ENCODE results near the gene LMF1.

The LMF1 gene

DNA sequence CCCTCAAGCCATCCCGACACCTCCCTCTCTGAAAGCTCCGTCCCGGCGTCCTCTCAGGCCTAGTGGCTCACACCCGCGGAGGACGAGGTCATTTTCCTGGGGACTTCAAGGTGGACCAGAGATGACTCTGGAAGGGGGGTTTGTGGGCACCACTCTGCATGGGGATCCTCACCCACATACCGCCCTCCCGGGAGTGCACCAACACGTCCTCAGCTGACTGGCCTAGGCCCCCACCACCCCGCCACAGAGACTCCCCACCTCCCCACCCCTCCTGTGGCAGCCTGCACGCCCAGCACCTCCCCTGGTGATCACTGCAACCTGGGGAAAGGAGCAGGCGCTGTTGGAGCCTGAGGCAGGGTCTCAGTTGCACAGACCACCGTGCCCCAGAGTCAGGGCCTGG is 8.4 kb upstream of the LMF1 start:
- H3K4me1 ChIP-seq (ENCODE audit: control insufficient read depth, insufficient read depth, low read length), result no peaks in the 10 kb centered on the region
- H3K27ac ChIP-seq (ENCODE audit: low read depth, low read length), result no peak overlapping the region
- H3K9ac ChIP-seq (ENCODE audit: low read length), result no peak overlapping the region
- no peak overlapping the region for H3K4me3 ChIP-seq (ENCODE audit: low read length)
- H3K27me3 ChIP-seq (ENCODE audit: control insufficient read depth, insufficient read depth, low read length), result peaks cover 10% of the 10 kb centered on the region
- H3K36me3 ChIP-seq (ENCODE audit: control insufficient read depth, insufficient read depth, low read length), result no peaks in the 10 kb centered on the region

DNA sequence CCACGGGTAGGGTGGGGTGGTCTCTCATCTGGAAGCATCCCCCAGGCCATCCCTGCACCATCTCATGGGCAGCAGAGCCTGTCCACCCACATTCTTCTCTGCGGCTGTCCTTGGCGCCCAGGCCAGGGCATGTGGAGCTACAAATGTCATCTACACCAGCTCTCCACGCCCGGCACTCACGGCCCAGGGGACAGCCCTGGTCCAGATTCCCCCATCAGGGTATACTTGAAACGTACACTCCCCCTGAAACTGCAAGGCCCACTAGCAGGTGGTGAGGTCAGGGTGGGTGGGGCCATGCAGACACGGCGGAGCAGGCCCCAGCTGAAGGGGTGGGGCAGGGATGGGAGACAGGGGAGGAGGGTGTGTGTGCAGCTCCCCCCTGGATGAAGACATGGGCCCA is 7.6 kb upstream of the LMF1 start:
- Histone ChIP-seq H3K9ac (ENCODE audit: low read length) (no peak overlapping the region), H3K4me3 (ENCODE audit: low read length) (no peak overlapping the region), H3K4me1 (ENCODE audit: control insufficient read depth, insufficient read depth, low read length) (no peaks in the 10 kb centered on the region), H3K27me3 (ENCODE audit: control insufficient read depth, insufficient read depth, low read length) (peaks cover 10% of the 10 kb centered on the region), H3K27ac (ENCODE audit: low read depth, low read length) (no peak overlapping the region), H3K36me3 (ENCODE audit: control insufficient read depth, insufficient read depth, low read length) (no peaks in the 10 kb centered on the region)

DNA sequence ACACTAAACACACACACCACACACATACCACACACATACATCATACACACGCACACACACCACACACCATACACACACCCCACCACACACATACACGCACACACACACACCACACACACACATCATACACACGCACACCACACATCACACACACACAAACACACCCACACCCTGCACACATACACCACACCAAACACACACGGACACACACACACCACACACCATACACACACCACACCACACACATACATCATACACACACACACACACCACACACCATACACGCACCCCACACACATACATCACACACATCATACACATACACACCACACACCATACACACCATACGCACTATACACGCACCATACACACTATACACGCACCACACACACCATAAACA is 7.1 kb upstream of the LMF1 start:
- H3K9ac ChIP-seq (ENCODE audit: low read length), result no peak overlapping the region
- H3K27me3 ChIP-seq (ENCODE audit: control insufficient read depth, insufficient read depth, low read length), result peaks cover 8% of the 10 kb centered on the region
- H3K27ac ChIP-seq (ENCODE audit: low read depth, low read length), result no peak overlapping the region
- H3K4me3 ChIP-seq (ENCODE audit: low read length), result no peak overlapping the region
- no peaks in the 10 kb centered on the region for H3K4me1 ChIP-seq (ENCODE audit: control insufficient read depth, insufficient read depth, low read length)
- no peaks in the 10 kb centered on the region for H3K36me3 ChIP-seq (ENCODE audit: control insufficient read depth, insufficient read depth, low read length)

DNA sequence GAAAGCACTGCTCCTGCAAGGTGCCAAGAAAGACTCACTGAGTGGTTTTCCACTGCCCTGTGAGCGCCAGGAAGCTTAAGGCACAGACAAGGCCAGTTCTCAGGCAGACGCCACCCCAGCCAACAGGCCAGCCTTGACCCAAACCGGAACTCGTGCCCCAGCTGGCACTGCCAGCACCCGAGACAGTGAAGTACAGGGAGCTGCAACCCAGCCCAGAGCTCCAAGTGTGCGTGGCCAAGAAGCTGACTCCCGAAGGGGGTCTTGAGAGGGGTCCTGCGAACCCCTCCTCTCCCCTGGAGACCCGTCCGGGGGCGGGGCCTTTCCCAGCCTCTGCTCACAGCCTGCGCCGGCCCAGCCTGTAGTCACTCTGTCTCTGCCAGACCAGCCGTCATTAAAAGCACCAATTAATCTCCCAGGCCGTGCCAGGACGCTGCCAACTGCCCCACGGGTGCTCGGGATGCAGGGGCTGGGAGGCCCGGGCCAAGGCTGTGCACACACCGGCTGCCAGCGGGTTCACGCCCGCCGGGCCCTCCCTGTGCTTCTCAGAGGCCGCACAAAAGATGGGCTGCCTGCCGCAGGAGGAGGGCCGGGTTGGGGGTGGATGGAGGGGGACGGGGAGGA is 6.4 kb upstream of the LMF1 start:
- no peaks in the 10 kb centered on the region for H3K36me3 ChIP-seq (ENCODE audit: control insufficient read depth, insufficient read depth, low read length)
- H3K4me1 ChIP-seq (ENCODE audit: control insufficient read depth, insufficient read depth, low read length), result no peaks in the 10 kb centered on the region
- H3K27me3 ChIP-seq (ENCODE audit: control insufficient read depth, insufficient read depth, low read length), result peaks cover 2% of the 10 kb centered on the region
- H3K4me3 ChIP-seq (ENCODE audit: low read length), result no peak overlapping the region
- H3K27ac ChIP-seq (ENCODE audit: low read depth, low read length), result peak overlapping the region; percentile 51
- H3K9ac ChIP-seq (ENCODE audit: low read length), result no peak overlapping the region

DNA sequence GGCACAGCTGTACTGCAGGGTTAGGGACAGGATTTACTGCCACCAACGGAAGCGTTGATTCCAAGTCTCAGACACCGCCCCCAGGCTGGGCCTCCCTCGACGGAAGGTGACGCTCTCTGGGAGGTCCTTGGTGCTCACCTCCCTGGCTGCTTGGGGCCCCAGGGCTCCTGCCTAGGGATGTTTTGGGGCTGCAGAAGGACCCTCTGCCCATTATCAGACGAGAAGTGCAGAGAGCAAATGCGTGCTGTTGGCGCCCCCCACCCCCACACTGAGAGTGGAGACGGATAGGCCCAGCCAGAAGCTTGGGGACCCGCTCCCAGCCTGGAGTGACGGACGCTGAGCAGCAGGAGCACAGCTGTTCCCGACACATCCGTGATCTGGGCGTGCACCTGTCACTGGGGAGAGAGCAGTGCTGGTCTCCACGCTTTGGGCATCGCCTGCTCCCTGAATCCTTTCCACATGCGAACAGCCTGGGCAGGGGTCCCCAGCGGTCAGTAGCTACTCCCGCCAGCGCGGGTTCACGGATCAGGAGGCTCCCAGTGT is 5.7 kb upstream of the LMF1 start:
- H3K9ac ChIP-seq (ENCODE audit: low read length), result no peak overlapping the region
- H3K4me1 ChIP-seq (ENCODE audit: control insufficient read depth, insufficient read depth, low read length), result no peaks in the 10 kb centered on the region
- no peaks in the 10 kb centered on the region for H3K27me3 ChIP-seq (ENCODE audit: control insufficient read depth, insufficient read depth, low read length)
- H3K4me3 ChIP-seq (ENCODE audit: low read length), result no peak overlapping the region
- peak overlapping the region; percentile 51 for H3K27ac ChIP-seq (ENCODE audit: low read depth, low read length)
- no peaks in the 10 kb centered on the region for H3K36me3 ChIP-seq (ENCODE audit: control insufficient read depth, insufficient read depth, low read length)

DNA sequence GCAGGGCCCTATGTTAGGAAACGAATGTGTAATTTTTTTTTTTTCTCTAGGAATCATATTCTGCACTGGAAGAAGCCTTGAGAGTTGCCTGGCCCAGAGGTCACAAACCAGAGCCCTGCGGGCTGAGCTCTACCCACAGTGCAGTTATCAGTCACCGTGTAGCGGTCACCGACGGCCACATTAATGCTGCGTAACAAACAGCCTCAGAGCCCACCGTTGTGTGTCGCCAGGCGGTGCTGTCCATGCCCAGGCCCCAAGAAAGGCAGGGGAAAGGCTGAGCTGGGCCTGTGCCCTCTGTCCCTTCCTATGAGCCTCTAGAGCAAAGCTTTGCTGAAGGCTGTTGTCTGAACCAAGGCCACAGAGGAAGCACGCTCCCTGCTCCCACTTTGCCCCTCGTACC is 4.5 kb upstream of the LMF1 start:
- Histone ChIP-seq H3K4me3 (ENCODE audit: low read length) (no peak overlapping the region), H3K27me3 (ENCODE audit: control insufficient read depth, insufficient read depth, low read length) (peaks cover 2% of the 10 kb centered on the region), H3K9ac (ENCODE audit: low read length) (no peak overlapping the region), H3K4me1 (ENCODE audit: control insufficient read depth, insufficient read depth, low read length) (peaks cover 3% of the 10 kb centered on the region), H3K27ac (ENCODE audit: low read depth, low read length) (no peak overlapping the region), H3K36me3 (ENCODE audit: control insufficient read depth, insufficient read depth, low read length) (no peaks in the 10 kb centered on the region)

DNA sequence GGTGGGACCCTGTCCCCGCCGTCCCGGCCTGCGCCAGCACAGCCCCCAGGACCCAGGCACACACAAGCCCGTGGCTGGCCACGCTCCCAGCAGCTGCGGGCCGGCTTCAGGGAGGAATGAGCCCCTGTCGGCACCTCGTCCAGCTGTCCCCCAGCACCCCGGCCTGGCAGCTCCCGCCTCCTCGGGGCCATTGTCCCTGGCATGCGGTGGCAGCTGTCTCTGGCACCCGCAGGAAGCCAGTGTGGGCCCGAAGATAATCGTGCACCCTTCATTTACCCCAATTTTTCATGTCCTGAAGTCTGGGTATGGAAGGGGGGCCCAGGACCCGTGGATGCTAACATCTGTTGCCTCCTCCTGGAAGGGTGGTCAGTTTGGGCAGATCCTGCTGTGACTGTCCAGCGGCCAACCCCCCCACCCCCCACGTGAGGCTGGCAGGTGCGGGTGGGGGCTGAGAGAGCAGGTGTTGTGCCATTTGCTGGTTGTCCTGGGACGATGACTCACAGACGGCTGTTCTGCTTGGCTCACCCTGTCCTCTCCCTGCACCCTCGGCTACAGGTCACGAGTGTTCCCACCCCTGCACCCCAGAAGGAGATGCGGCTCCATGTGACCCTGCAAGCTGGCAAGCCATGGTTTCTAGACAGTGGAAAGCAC is 4.0 kb upstream of the LMF1 start:
- peaks cover 6% of the 10 kb centered on the region for H3K4me1 ChIP-seq (ENCODE audit: control insufficient read depth, insufficient read depth, low read length)
- no peaks in the 10 kb centered on the region for H3K36me3 ChIP-seq (ENCODE audit: control insufficient read depth, insufficient read depth, low read length)
- H3K27me3 ChIP-seq (ENCODE audit: control insufficient read depth, insufficient read depth, low read length), result peaks cover 2% of the 10 kb centered on the region
- no peak overlapping the region for H3K9ac ChIP-seq (ENCODE audit: low read length)
- H3K4me3 ChIP-seq (ENCODE audit: low read length), result no peak overlapping the region
- no peak overlapping the region for H3K27ac ChIP-seq (ENCODE audit: low read depth, low read length)

DNA sequence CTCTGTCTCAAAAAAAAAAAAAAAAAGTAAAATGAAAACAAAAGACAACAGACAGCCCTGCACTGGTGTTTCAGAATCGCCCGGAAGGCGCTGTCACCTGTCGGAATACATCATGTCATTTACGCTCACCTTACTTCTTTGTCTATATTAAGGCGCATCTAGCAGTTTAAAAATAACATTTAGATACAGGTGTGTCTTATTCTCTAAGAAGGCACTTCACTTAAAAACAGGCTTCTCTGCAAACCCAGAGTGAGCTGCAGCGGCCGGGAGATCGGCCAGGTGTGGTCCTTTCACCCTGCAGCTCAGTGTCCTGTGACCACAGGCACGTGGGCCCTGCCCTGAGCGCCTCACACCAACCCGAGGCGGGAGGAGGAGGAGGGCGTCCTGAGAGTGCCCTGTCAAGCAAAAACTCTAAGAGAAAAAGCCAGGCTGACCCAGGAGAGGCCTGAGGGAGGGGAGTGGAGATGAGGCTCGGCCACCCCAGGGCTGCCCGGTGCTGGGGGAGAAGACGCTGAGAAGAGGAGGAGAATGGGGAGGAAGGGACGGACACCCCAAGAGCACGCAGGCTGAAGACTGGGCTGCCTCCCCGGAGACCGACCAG is 3.3 kb upstream of the LMF1 start:
- H3K27ac ChIP-seq (ENCODE audit: low read depth, low read length), result no peak overlapping the region
- peaks cover 2% of the 10 kb centered on the region for H3K27me3 ChIP-seq (ENCODE audit: control insufficient read depth, insufficient read depth, low read length)
- H3K9ac ChIP-seq (ENCODE audit: low read length), result no peak overlapping the region
- H3K36me3 ChIP-seq (ENCODE audit: control insufficient read depth, insufficient read depth, low read length), result no peaks in the 10 kb centered on the region
- H3K4me1 ChIP-seq (ENCODE audit: control insufficient read depth, insufficient read depth, low read length), result peaks cover 8% of the 10 kb centered on the region
- no peak overlapping the region for H3K4me3 ChIP-seq (ENCODE audit: low read length)

DNA sequence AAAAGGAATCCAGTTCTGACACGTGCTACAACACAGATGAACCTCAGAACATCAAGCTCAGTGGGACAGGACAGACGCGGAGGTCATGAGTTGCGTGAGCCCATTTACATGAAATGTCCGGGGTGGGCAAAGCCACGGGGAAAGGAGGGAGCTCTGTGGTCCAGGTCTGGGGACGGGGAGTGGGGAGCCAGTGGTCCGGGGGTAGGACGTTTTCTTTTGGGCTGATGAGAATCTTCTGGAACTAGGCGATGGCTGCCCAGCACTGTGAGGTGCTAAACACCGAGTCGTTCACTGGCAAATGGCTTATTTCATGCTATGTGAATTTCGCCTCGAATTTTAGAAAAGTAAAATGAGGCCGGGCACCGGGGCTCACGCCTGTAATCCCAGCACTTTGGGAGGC is 2.6 kb upstream of the LMF1 start:
- Histone ChIP-seq H3K27ac (ENCODE audit: low read depth, low read length) (no peak overlapping the region), H3K27me3 (ENCODE audit: control insufficient read depth, insufficient read depth, low read length) (peaks cover 2% of the 10 kb centered on the region), H3K4me1 (ENCODE audit: control insufficient read depth, insufficient read depth, low read length) (peaks cover 8% of the 10 kb centered on the region)

DNA sequence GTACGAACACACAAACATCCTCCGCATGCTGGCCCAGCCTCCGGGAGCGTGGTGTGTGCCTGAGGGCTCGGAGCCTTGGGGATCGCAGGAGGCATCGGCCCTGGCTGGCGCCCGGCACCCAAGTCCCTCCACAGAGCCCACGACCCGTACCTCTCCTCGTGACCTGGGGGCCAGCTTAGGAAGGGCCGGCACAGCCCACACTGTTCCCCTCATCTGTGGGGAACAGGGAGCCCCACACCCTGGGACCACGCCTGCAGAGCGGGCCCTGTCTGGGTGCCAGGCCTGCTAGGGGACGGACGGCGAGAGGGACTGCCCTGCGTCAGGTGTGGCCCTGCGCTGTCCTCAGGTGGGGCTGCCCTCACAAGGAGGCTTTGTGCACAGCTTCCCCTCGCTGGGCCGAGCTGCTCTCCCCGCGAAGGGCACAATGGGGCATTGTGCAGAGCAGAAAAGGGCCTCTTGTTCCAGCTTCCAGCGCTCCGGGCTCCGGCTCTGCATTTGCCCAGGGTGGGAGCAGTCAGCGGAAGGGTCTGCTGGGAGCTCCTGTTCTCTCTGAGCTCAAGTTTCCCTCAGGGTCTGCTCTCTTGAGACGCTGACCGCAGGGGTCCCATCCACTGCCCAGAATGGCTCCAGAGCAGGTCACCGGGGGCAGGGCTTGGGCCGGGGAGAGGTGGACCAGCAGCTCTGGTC is 1.7 kb upstream of the LMF1 start:
- Histone ChIP-seq H3K4me3 (ENCODE audit: low read length) (no peak overlapping the region), H3K4me1 (ENCODE audit: control insufficient read depth, insufficient read depth, low read length) (peaks cover 8% of the 10 kb centered on the region), H3K36me3 (ENCODE audit: control insufficient read depth, insufficient read depth, low read length) (no peaks in the 10 kb centered on the region), H3K9ac (ENCODE audit: low read length) (no peak overlapping the region), H3K27me3 (ENCODE audit: control insufficient read depth, insufficient read depth, low read length) (peaks cover 2% of the 10 kb centered on the region), H3K27ac (ENCODE audit: low read depth, low read length) (no peak overlapping the region)

More for the DNA sequence above, 2.6 kb upstream of the LMF1 start:
- no peaks in the 10 kb centered on the region for H3K36me3 ChIP-seq (ENCODE audit: control insufficient read depth, insufficient read depth, low read length)
- H3K9ac ChIP-seq (ENCODE audit: low read length), result no peak overlapping the region
- H3K4me3 ChIP-seq (ENCODE audit: low read length), result no peak overlapping the region

DNA sequence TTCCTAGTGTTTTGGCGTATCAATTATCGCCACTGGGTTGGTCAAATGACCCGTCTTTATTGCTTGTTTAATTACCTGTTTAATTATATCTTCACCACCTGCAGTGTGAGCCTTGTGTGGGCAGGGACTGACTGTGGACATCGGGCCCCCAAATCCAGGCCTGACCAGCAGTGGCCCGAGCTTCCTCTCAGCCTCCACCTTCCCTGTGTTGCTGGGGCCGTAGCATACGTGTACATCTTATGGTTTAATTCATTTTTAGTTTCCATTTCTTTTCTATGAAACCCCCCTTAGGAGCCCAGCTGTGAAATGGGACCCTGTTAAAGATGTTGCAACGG is 1.2 kb upstream of the LMF1 start:
- Histone ChIP-seq H3K27ac (ENCODE audit: low read depth, low read length) (no peak overlapping the region), H3K27me3 (ENCODE audit: control insufficient read depth, insufficient read depth, low read length) (peaks cover 2% of the 10 kb centered on the region), H3K4me1 (ENCODE audit: control insufficient read depth, insufficient read depth, low read length) (peaks cover 8% of the 10 kb centered on the region), H3K36me3 (ENCODE audit: control insufficient read depth, insufficient read depth, low read length) (no peaks in the 10 kb centered on the region), H3K9ac (ENCODE audit: low read length) (no peak overlapping the region), H3K4me3 (ENCODE audit: low read length) (no peak overlapping the region)

DNA sequence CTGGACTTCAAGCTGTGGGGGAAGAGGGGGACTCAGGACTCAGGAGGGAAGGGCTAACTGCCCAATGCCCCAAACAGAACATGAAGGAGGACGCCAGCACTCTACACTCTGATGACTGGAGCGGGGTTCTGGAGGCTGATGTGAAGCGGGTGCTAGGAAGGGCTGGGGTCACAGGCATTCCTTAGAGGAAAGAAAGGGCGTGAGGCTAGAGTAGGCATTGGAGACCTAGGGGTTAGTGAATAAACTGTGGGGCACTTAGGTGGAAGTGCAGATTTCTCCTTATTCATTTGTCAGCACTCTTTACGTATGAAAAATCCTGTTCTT is 760 bp upstream of the LMF1 start:
- no peak overlapping the region for H3K27ac ChIP-seq (ENCODE audit: low read depth, low read length)

More for the DNA sequence above, 760 bp upstream of the LMF1 start:
- no peaks in the 10 kb centered on the region for H3K36me3 ChIP-seq (ENCODE audit: control insufficient read depth, insufficient read depth, low read length)
- no peak overlapping the region for H3K9ac ChIP-seq (ENCODE audit: low read length)
- peaks cover 2% of the 10 kb centered on the region for H3K27me3 ChIP-seq (ENCODE audit: control insufficient read depth, insufficient read depth, low read length)
- peaks cover 8% of the 10 kb centered on the region for H3K4me1 ChIP-seq (ENCODE audit: control insufficient read depth, insufficient read depth, low read length)
- peak overlapping the region; percentile 55 for H3K4me3 ChIP-seq (ENCODE audit: low read length)

Measured in rectal smooth muscle tissue (tissue), 1 donor.